Measurements from ENCODE around the gene PXDN. TPM values are rescaled to one million over a fixed set of nuclear protein-coding genes. Genes with fewer than 3 reads are reported as not detected.

Gene PXDN
- total RNA-seq, 1 donor from 2014 or later: 36.3 TPM

- intact Hi-C loops (cut with DNase I): no loop called here
- H3K9me3 ChIP-seq: no peaks in the 10 kb centered on the region
- no peak overlapping the region for H3K27ac ChIP-seq
- DNase-seq: peak; percentile 41
- H3K4me3 ChIP-seq: no peak overlapping the region
- no peak for ATAC-seq
- H3K36me3 ChIP-seq: peaks cover 46% of the 10 kb centered on the region
- no peaks in the 10 kb centered on the region for H3K27me3 ChIP-seq (ENCODE audit: low read depth)
- H3K4me1 ChIP-seq: peaks cover 5% of the 10 kb centered on the region
- no peak for TF ChIP-seq CTCF (IDR thresholded peaks at IDR 0.05)
These were observed 65.7 kb downstream of the PXDN start for GRCh38 chr2:1678609-1679008.

- intact Hi-C loops (cut with DNase I): no loop called here
These were observed 66.5 kb downstream of the PXDN start for GRCh38 chr2:1677821-1678165.

GRCh38 chr2:1676913-1677820 is 67.1 kb downstream of the PXDN start:
- no peak for TF ChIP-seq CTCF (IDR thresholded peaks at IDR 0.05)
- Histone ChIP-seq H3K4me3 (no peak overlapping the region), H3K27me3 (ENCODE audit: low read depth) (no peaks in the 10 kb centered on the region), H3K9me3 (no peaks in the 10 kb centered on the region), H3K27ac (no peak overlapping the region), H3K36me3 (peaks cover 61% of the 10 kb centered on the region), H3K4me1 (peaks cover 5% of the 10 kb centered on the region)
- intact Hi-C loops (cut with DNase I): no loop called here
- DNase-seq: peak; percentile 27
- ATAC-seq: no peak

More at GRCh38 chr2:1677821-1678165, 66.5 kb downstream of the PXDN start:
- peaks cover 5% of the 10 kb centered on the region for H3K4me1 ChIP-seq
- no peaks in the 10 kb centered on the region for H3K27me3 ChIP-seq (ENCODE audit: low read depth)
- TF ChIP-seq CTCF (IDR thresholded peaks at IDR 0.05): no peak
- no peak overlapping the region for H3K27ac ChIP-seq
- ATAC-seq: no peak
- peak; percentile 24 for DNase-seq
- peaks cover 55% of the 10 kb centered on the region for H3K36me3 ChIP-seq
- no peaks in the 10 kb centered on the region for H3K9me3 ChIP-seq
- no peak overlapping the region for H3K4me3 ChIP-seq

GRCh38 chr2:1676091-1676912 is 68.0 kb downstream of the PXDN start:
- peaks cover 65% of the 10 kb centered on the region for H3K36me3 ChIP-seq

More at GRCh38 chr2:1676091-1676912, 68.0 kb downstream of the PXDN start:
- H3K4me1 ChIP-seq: peaks cover under 1% of the 10 kb centered on the region
- no peak for ATAC-seq
- TF ChIP-seq CTCF (IDR thresholded peaks at IDR 0.05): no peak
- H3K27me3 ChIP-seq (ENCODE audit: low read depth): no peaks in the 10 kb centered on the region
- H3K9me3 ChIP-seq: no peaks in the 10 kb centered on the region
- peak; percentile 37 for DNase-seq
- no peak overlapping the region for H3K27ac ChIP-seq
- intact Hi-C loops (cut with DNase I): no loop called here
- H3K4me3 ChIP-seq: no peak overlapping the region

Data from lower lobe of right lung (tissue), 2 donors.